C1 segment of cervical spinal cord (tissue), 14 donors: ENCODE data around the gene KCNJ12.
"Not testable (repeated sequence)": the region's sequence is repeated elsewhere in the genome, so short reads cannot be mapped to it uniquely, and the experiment has no call there.

Experiments
- DNase-seq, 14 donors: peaks; one replicate each; lab custom pipeline; 2025; lab: John Stamatoyannopoulos, UW

KCNJ12 gene

GRCh38 chr17:21447552-21447951 lies 71.4 kb downstream of the KCNJ12 start:
- DNase-seq: not testable (repeated sequence)

GRCh38 chr17:21449891-21450290 lies 73.7 kb downstream of the KCNJ12 start:
- DNase-seq: not testable (repeated sequence)

- no peak for DNase-seq
Measured at GRCh38 chr17:21451975-21452374, 75.8 kb downstream of the KCNJ12 start.

GRCh38 chr17:21452377-21453143 lies 76.4 kb downstream of the KCNJ12 start:
- DNase-seq: peak in 12 of 14 donors; percentile 6 to 58 (median 48)

- DNase-seq: peak in 1 of 14 donors; percentile 2
Measured at GRCh38 chr17:21453144-21453898, 77.2 kb downstream of the KCNJ12 start.

GRCh38 chr17:21454006-21454405 lies 77.8 kb downstream of the KCNJ12 start:
- not testable (repeated sequence) for DNase-seq

GRCh38 chr17:21454441-21454840 lies 78.3 kb downstream of the KCNJ12 start:
- no peak for DNase-seq

GRCh38 chr17:21455761-21456160 lies 79.6 kb downstream of the KCNJ12 start:
- no peak for DNase-seq

GRCh38 chr17:21456449-21456848 lies 80.3 kb downstream of the KCNJ12 start:
- not testable (repeated sequence) for DNase-seq

GRCh38 chr17:21457051-21458026 lies 81.2 kb downstream of the KCNJ12 start:
- peak; percentile 7 to 85 (median 67) for DNase-seq

- DNase-seq: no peak
Measured at GRCh38 chr17:21458054-21458453, 81.9 kb downstream of the KCNJ12 start.

- DNase-seq: no peak
Measured at GRCh38 chr17:21459536-21459935, 83.4 kb downstream of the KCNJ12 start.

- no peak for DNase-seq
Measured at GRCh38 chr17:21460358-21460757, 84.2 kb downstream of the KCNJ12 start.

GRCh38 chr17:21462237-21462636 lies 86.1 kb downstream of the KCNJ12 start:
- DNase-seq: no peak

- DNase-seq: no peak
Measured at GRCh38 chr17:21463204-21463661, 87.1 kb downstream of the KCNJ12 start.

- DNase-seq: no peak
Measured at GRCh38 chr17:21463779-21464407, 87.7 kb downstream of the KCNJ12 start.

- no peak for DNase-seq
Measured at GRCh38 chr17:21464611-21465021, 88.5 kb downstream of the KCNJ12 start.

- DNase-seq: no peak
Measured at GRCh38 chr17:21466550-21466949, 90.4 kb downstream of the KCNJ12 start.

- DNase-seq: no peak
Measured at GRCh38 chr17:21467196-21467595, 91.0 kb downstream of the KCNJ12 start.

- no peak for DNase-seq
Measured at GRCh38 chr17:21467739-21468490, 91.8 kb downstream of the KCNJ12 start.
